SU-DHL-6 (cell line): ENCODE results near the gene NSRP1.

Source experiments
- H2AFZ ChIP-seq: fragments of 200-600 bp; sonication (generic); 2 replicates; pipeline ENCODE4 v1.6.1; 2014; ENCODE audit warnings: low read depth, mild to moderate bottlenecking, moderate library complexity, mixed read lengths, antibody characterized with exemption, low read length; ENCODE audit not compliant: severe bottlenecking
- H3F3A ChIP-seq: fragments of 200-600 bp; shearing (Covaris generic); 2 replicates; pipeline ENCODE4 v1.6.0; 2016; ENCODE audit warnings: antibody characterized with exemption, mild to moderate bottlenecking; ENCODE audit not compliant: insufficient read depth
- H3K27ac ChIP-seq: fragments of 200-600 bp; sonication (generic); 2 replicates; pipeline ENCODE4 v1.5.1; 2016; ENCODE audit warnings: low read depth, mild to moderate bottlenecking, low read length, moderate library complexity, mixed read lengths
- H3K27me3 ChIP-seq: fragments of 200-600 bp; sonication (generic), shearing (Covaris generic); 2 replicates; pipeline ENCODE4 v1.6.0; 2014; ENCODE audit warnings: mild to moderate bottlenecking, low read length
- H3K36me3 ChIP-seq: fragments of 200-600 bp; sonication (generic); 2 replicates; pipeline ENCODE4 v1.6.1; 2014; ENCODE audit warnings: mild to moderate bottlenecking, low read length, mixed read lengths
- H3K4me2 ChIP-seq: fragments of 300-600, 200-600 bp; shearing (Covaris generic), sonication (generic); 2 replicates; pipeline ENCODE4 v1.6.0; 2014; ENCODE audit warnings: low read length, low read depth, mild to moderate bottlenecking; ENCODE audit not compliant: poor library complexity, severe bottlenecking
- H3K4me3 ChIP-seq: fragments of 200-600 bp; sonication (generic); 2 replicates; pipeline ENCODE4 v1.5.1; 2014; ENCODE audit warnings: antibody characterized with exemption, low read length, mild to moderate bottlenecking, mixed read lengths; ENCODE audit not compliant: insufficient read depth, poor library complexity, severe bottlenecking
- H3K79me2 ChIP-seq: fragments of 200-600 bp; sonication (generic); 2 replicates; pipeline ENCODE4 v1.6.1; 2014; ENCODE audit warnings: mild to moderate bottlenecking, low read length, moderate library complexity; ENCODE audit not compliant: insufficient read depth
- H3K9ac ChIP-seq: fragments of 200-600 bp; sonication (generic); 2 replicates; pipeline ENCODE4 v1.7.0; 2014; ENCODE audit warnings: mild to moderate bottlenecking, low read length
- H3K9me2 ChIP-seq: fragments of 200-600 bp; sonication (generic); replicated peaks from 2 replicates; pipeline ENCODE4 v1.6.1; 2014; ENCODE audit warnings: low read length; ENCODE audit not compliant: insufficient read depth
- H3K9me3 ChIP-seq: fragments of 200-600 bp; sonication (generic); 2 replicates; pipeline ENCODE4 v1.6.1; 2014; ENCODE audit warnings: low read length, mixed read lengths; ENCODE audit not compliant: insufficient read depth
- H4K20me1 ChIP-seq: fragments of 200-600 bp; sonication (generic); 2 replicates; pipeline ENCODE4 v1.6.1; 2014; ENCODE audit warnings: low read depth, mild to moderate bottlenecking, antibody characterized with exemption, low read length, moderate library complexity, mixed read lengths
- EZH2phosphoT487 ChIP-seq: fragments of 200-600 bp; sonication (generic), shearing (Covaris generic); conservative IDR thresholded peaks from 2 replicates; pipeline ENCODE4 v1.6.1; 2018; ENCODE audit warnings: mild to moderate bottlenecking, antibody characterized with exemption, low read length, moderate library complexity, mixed read lengths
- TF ChIP-seq, protein P1 (sequence below): fragments of 200-600 bp; sonication (generic); IDR thresholded peaks from one replicate; pipeline ENCODE4 v1.5.1; 2017; ENCODE audit warnings: antibody characterized with exemption, mild to moderate bottlenecking, low read length, moderate library complexity; ENCODE audit not compliant: insufficient read depth, poor library complexity, severe bottlenecking

NSRP1 gene, protein sequence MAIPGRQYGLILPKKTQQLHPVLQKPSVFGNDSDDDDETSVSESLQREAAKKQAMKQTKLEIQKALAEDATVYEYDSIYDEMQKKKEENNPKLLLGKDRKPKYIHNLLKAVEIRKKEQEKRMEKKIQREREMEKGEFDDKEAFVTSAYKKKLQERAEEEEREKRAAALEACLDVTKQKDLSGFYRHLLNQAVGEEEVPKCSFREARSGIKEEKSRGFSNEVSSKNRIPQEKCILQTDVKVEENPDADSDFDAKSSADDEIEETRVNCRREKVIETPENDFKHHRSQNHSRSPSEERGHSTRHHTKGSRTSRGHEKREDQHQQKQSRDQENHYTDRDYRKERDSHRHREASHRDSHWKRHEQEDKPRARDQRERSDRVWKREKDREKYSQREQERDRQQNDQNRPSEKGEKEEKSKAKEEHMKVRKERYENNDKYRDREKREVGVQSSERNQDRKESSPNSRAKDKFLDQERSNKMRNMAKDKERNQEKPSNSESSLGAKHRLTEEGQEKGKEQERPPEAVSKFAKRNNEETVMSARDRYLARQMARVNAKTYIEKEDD

DNA sequence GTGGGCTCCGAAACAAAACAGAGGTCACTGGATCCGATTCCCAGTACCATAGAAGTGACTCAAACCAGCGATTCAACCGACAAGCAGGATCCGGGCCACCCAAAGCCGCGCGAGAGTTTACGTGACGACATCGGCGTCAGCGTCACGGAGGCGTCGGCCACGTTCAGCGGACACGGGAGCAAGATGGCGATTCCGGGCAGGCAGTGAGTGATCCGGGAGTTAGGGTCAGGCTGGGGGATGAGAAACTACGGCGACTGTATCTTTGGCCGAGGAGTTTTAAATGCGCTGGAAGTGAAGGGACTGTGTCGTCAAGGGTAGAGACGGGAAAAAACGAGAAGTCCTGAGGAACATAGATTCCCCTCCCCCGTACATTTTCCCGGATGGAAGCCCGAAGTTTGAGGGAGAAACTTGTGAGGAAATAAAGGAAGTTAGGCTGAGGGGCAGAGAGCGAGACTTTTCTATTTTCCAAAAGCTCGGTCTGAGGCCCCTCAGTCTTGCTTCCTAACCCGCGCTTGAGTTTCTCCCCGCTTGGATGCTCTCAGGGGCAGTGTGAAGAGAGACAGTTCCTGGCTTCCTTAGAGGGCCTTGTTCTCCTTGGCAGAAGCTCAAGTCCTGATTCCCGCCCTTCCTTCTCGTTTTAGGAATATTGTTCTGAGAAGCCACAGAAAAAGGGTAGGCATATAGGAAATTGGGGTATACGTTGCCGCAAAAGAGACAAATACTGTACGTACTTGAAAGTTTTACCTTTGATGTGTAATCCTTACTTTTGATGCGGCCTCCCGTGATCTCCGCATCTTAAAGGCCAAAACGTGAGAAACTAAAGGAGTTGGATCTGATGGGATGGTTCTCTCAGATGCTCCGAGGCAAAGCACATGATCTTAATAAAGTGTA, at the start of gene NSRP1:
TSS of gene NSRP1 (plus strand) at position 156 of the 891 bp plus-strand sequence. CDS start at position 184, 28 bp downstream.
- peak within 1 kb of the TSS; percentile 81 for H2AFZ ChIP-seq
- peak within 1 kb of the TSS; percentile 67 for H3K27ac ChIP-seq
- no peaks in the 10 kb centered on the region for H4K20me1 ChIP-seq
- H3K79me2 ChIP-seq = peaks cover 50% of the 10 kb centered on the region
- no peaks in the 10 kb centered on the region for H3K9me3 ChIP-seq
- H3K4me2 ChIP-seq = peak within 1 kb of the TSS; percentile 100
- peak within 1 kb of the TSS; percentile 96 for H3K4me3 ChIP-seq
- H3K9me2 ChIP-seq = no peaks in the 10 kb centered on the region
- H3K9ac ChIP-seq = peak within 1 kb of the TSS; percentile 84
- peaks cover 20% of the 10 kb centered on the region for H3F3A ChIP-seq
- TF ChIP-seq, protein P1, sequence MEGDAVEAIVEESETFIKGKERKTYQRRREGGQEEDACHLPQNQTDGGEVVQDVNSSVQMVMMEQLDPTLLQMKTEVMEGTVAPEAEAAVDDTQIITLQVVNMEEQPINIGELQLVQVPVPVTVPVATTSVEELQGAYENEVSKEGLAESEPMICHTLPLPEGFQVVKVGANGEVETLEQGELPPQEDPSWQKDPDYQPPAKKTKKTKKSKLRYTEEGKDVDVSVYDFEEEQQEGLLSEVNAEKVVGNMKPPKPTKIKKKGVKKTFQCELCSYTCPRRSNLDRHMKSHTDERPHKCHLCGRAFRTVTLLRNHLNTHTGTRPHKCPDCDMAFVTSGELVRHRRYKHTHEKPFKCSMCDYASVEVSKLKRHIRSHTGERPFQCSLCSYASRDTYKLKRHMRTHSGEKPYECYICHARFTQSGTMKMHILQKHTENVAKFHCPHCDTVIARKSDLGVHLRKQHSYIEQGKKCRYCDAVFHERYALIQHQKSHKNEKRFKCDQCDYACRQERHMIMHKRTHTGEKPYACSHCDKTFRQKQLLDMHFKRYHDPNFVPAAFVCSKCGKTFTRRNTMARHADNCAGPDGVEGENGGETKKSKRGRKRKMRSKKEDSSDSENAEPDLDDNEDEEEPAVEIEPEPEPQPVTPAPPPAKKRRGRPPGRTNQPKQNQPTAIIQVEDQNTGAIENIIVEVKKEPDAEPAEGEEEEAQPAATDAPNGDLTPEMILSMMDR = no peak
- TF ChIP-seq EZH2phosphoT487 = no peak
- H3K27me3 ChIP-seq = no peaks in the 10 kb centered on the region
- H3K36me3 ChIP-seq = peaks cover 10% of the 10 kb centered on the region; the same call in 1 of the 2 replicates

DNA sequence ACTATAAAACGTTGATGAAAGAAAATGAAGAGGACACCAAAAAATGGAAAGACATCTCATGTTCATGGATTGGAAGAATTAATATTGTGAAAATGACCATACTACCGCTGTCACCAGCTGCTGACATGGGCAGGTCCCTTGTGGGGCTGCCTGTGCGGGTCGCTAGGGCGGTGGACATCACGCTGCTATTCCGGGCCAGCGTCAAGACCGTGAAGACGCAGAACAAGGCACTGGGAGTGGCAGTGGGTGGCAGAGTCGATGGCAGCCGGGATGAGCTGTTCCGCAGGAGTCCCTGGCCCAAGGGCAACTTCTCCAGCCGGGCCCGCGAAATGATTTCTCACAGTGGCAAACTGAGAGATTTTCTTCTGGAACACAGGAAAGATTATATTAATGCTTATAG, 48.2 kb upstream of the NSRP1 start:
- H3K9me2 ChIP-seq = no peaks in the 10 kb centered on the region
- peaks cover 12% of the 10 kb centered on the region; the same call in 1 of the 2 replicates for H3K9me3 ChIP-seq
- H3K36me3 ChIP-seq = no peaks in the 10 kb centered on the region; the same call in 1 of the 2 replicates
- no peaks in the 10 kb centered on the region for H3K79me2 ChIP-seq
- H3F3A ChIP-seq = no peaks in the 10 kb centered on the region
- H3K27me3 ChIP-seq = 0 out of 2 replicates have a peak, but pooled peaks cover 6% of the 10 kb centered on the region
- H2AFZ ChIP-seq = no peak overlapping the region
- H3K9ac ChIP-seq = no peak overlapping the region
- H3K4me2 ChIP-seq = no peak overlapping the region
- no peak for TF ChIP-seq EZH2phosphoT487
- TF ChIP-seq, protein P1 = no peak
- no peaks in the 10 kb centered on the region for H4K20me1 ChIP-seq
- H3K4me3 ChIP-seq = no peak overlapping the region
- no peak overlapping the region for H3K27ac ChIP-seq

GRCh38 chr17:30074254-30074653, 42.4 kb upstream of the NSRP1 start:
- no peak for TF ChIP-seq EZH2phosphoT487
- TF ChIP-seq, protein P1 = no peak
- H3K27me3 ChIP-seq = no peaks in the 10 kb centered on the region
- H3K4me2 ChIP-seq = no peak overlapping the region
- no peaks in the 10 kb centered on the region for H3F3A ChIP-seq
- H2AFZ ChIP-seq = no peak overlapping the region
- H3K79me2 ChIP-seq = no peaks in the 10 kb centered on the region
- no peak overlapping the region for H3K27ac ChIP-seq
- H3K9me2 ChIP-seq = no peaks in the 10 kb centered on the region
- H3K9ac ChIP-seq = no peak overlapping the region
- H3K36me3 ChIP-seq = no peaks in the 10 kb centered on the region
- H3K4me3 ChIP-seq = no peak overlapping the region
- H3K9me3 ChIP-seq = no peaks in the 10 kb centered on the region
- H4K20me1 ChIP-seq = no peaks in the 10 kb centered on the region
